GM15510 (cell line): ENCODE results near the gene GABRG3.

Experiments
- POLR2A ChIP-seq: IDR thresholded peaks from 3 replicates; pipeline ENCODE4 v1.6.1; 2011; ENCODE audit warnings: borderline replicate concordance; ENCODE audit not compliant: insufficient read length; ENCODE audit errors: extremely low read depth

The GABRG3 gene

GRCh38 chr15:27441120-27441519 lies 470.1 kb downstream of the GABRG3 start:
- no peak for TF ChIP-seq POLR2A

GRCh38 chr15:27448234-27448633 lies 477.3 kb downstream of the GABRG3 start:
- TF ChIP-seq POLR2A, result no peak

GRCh38 chr15:27448986-27449385 lies 478.0 kb downstream of the GABRG3 start:
- no peak for TF ChIP-seq POLR2A

- TF ChIP-seq POLR2A, result no peak
These were observed 479.0 kb downstream of the GABRG3 start for GRCh38 chr15:27449941-27450340.

GRCh38 chr15:27454281-27455075 lies 483.5 kb downstream of the GABRG3 start:
- TF ChIP-seq POLR2A, result no peak

- TF ChIP-seq POLR2A, result no peak
These were observed 485.8 kb downstream of the GABRG3 start for GRCh38 chr15:27456807-27457206.

- TF ChIP-seq POLR2A, result no peak
These were observed 486.8 kb downstream of the GABRG3 start for GRCh38 chr15:27457766-27458165.

- TF ChIP-seq POLR2A, result no peak
These were observed 487.5 kb downstream of the GABRG3 start for GRCh38 chr15:27458345-27459084.

GRCh38 chr15:27459836-27460235 lies 488.9 kb downstream of the GABRG3 start:
- no peak for TF ChIP-seq POLR2A

- TF ChIP-seq POLR2A, result no peak
These were observed 490.2 kb downstream of the GABRG3 start for GRCh38 chr15:27461181-27461580.

- no peak for TF ChIP-seq POLR2A
These were observed 492.6 kb downstream of the GABRG3 start for GRCh38 chr15:27463525-27464088.

- no peak for TF ChIP-seq POLR2A
These were observed 494.1 kb downstream of the GABRG3 start for GRCh38 chr15:27464941-27465612.

GRCh38 chr15:27466758-27467157 lies 495.8 kb downstream of the GABRG3 start:
- TF ChIP-seq POLR2A, result no peak

GRCh38 chr15:27468151-27468591 lies 497.2 kb downstream of the GABRG3 start:
- no peak for TF ChIP-seq POLR2A

GRCh38 chr15:27473845-27474244 lies 502.9 kb downstream of the GABRG3 start:
- TF ChIP-seq POLR2A, result no peak
